ENCODE measurements around the gene ATG16L2. TPM values are rescaled to one million over a fixed set of nuclear protein-coding genes. Genes with fewer than 3 reads are reported as not detected.
"Not testable (repeated sequence)": the region's sequence is repeated elsewhere in the genome, so short reads cannot be mapped to it uniquely, and the experiment has no call there.

ATG16L2 gene
- total RNA-seq, 4 donors from 2014 or later: 26.9 to 60.0 (median 36.6) TPM

DNA sequence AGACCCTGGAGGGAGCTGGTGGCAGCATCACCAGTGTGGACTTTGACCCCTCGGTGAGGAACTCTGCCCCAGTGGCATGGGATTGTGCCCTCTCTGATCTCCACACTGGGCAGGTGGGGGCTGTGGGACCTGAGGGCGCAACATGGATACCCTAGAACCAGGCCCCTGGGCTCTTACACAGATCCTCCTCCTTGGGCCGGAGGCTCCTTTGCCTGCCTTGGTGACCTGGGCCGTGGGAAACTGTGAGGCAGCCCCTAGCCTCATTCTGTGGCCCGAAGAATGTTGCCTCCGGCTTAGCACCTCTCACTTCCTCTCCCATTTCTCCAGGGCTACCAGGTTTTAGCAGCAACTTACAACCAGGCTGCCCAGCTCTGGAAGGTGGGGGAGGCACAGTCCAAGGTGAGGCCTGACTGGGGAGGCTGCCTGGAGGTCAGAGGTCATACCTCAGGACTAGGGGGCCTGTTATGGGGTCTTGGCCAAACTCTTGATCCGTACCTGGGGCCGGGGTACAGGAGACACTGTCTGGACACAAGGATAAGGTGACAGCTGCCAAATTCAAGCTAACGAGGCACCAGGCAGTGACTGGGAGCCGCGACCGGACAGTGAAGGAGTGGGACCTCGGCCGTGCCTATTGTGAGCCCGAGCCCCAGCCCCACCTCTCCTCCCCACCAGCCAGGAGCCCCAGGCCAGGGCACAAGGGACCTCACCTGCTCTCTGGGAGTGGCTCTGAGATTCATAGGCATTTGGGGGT is 12.2 kb downstream of the ATG16L2 start:
- Histone ChIP-seq H3K4me1 (peaks cover 0 to 29% (median 8%) of the 10 kb centered on the region in 4 donors), H3K4me3 (no peak overlapping the region), H3K36me3 (peaks cover 0 to 50% (median 0%) of the 10 kb centered on the region in 3 donors), H3K9me3 (no peaks in the 10 kb centered on the region), H3K27ac (no peak overlapping the region), H3K27me3 (no peaks in the 10 kb centered on the region)
- WGBS, 2 donors: 80 to 89% methylated on average over 14 to 15 of the region's 15 CpGs
- DNase-seq (ENCODE audit: low spot score in 2 of 2): no peak
- TF ChIP-seq, protein P1, sequence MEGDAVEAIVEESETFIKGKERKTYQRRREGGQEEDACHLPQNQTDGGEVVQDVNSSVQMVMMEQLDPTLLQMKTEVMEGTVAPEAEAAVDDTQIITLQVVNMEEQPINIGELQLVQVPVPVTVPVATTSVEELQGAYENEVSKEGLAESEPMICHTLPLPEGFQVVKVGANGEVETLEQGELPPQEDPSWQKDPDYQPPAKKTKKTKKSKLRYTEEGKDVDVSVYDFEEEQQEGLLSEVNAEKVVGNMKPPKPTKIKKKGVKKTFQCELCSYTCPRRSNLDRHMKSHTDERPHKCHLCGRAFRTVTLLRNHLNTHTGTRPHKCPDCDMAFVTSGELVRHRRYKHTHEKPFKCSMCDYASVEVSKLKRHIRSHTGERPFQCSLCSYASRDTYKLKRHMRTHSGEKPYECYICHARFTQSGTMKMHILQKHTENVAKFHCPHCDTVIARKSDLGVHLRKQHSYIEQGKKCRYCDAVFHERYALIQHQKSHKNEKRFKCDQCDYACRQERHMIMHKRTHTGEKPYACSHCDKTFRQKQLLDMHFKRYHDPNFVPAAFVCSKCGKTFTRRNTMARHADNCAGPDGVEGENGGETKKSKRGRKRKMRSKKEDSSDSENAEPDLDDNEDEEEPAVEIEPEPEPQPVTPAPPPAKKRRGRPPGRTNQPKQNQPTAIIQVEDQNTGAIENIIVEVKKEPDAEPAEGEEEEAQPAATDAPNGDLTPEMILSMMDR (IDR thresholded peaks at IDR 0.05): no peak
- TF ChIP-seq POLR2A (IDR thresholded peaks at IDR 0.05): no peak
- no peak for TF ChIP-seq EP300 (IDR thresholded peaks at IDR 0.05)

DNA sequence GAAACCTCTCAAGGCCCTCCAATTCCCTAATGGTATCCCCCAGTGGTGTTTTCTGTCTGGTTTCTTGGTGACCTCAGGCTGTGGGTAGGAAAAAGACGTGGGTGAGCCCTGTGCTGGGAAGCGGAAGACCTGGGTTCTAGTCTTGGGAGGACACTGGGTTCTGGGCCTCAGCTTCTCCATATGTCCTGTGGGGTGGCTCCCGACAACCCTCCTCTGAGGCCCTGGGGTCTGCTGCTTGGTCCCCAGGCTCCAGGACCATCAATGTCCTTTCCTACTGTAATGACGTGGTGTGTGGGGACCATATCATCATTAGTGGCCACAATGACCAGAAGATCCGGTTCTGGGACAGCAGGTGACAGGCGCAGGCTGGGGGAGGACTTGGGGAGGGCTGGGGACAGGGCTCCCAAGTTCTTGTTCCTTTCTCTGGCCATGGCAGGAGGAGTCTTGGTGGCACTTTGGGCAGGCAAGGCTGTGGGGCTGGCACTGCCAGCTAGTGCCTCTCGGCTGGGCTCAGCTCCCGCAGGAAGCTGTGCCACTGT is 12.8 kb downstream of the ATG16L2 start:
- whole genome bisulfite sequencing, 2 donors: 90 to 93% methylated on average over 8 of the region's 8 CpGs
- no peak for DNase-seq (ENCODE audit: low spot score in 2 of 2)
- Histone ChIP-seq H3K4me3 (no peak overlapping the region), H3K27me3 (no peaks in the 10 kb centered on the region), H3K4me1 (peaks cover 0 to 29% (median 7%) of the 10 kb centered on the region in 4 donors), H3K9me3 (no peaks in the 10 kb centered on the region), H3K36me3 (peaks cover 0 to 50% (median 0%) of the 10 kb centered on the region in 3 donors), H3K27ac (no peak overlapping the region)
- no peak for TF ChIP-seq EP300 (IDR thresholded peaks at IDR 0.05)
- TF ChIP-seq POLR2A (IDR thresholded peaks at IDR 0.05): no peak
- TF ChIP-seq, protein P1 (IDR thresholded peaks at IDR 0.05): no peak

DNA sequence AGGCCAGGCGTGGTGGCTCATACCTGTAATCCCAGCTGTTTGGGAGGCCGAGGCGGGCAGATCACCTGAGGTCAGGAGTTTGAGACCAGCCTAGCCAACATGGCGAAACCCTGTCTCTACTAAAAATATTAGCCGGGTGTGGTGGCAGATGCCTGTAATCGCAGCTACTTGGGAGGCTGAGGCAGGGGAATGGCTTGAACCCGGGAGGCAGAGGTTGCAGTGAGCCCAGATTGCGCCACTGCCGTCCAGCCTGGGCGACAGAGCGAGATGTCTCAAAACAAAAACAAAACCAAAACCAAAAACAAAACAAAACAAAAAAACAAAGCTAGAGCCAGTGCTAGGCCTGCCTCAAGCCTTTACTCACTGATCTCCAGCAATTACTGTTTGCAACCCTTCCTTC is 13.4 kb downstream of the ATG16L2 start:
- H3K36me3 ChIP-seq: peaks cover 0 to 50% (median 0%) of the 10 kb centered on the region in 3 donors

DNA sequence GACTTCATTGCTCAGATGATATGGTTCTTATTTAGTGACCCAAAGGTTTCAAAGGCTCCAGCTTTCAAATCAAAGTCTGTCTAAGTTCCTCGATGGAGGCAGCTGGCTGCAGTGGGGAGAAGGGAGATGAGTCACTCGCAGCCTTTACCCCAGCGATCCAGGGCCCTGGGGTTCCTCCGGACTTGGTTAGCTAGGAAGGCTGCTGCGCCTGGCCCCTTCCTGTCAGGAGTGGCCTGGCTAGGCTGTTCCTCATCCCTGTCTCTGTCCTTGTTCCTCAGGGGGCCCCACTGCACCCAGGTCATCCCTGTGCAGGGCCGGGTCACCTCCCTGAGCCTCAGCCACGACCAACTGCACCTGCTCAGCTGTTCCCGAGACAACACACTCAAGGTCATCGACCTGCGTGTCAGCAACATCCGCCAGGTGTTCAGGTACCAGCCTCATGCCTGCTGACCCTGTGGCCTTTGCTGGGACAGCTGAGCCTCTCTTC is 13.9 kb downstream of the ATG16L2 start:
- Histone ChIP-seq H3K4me1 (peaks cover 0 to 34% (median 10%) of the 10 kb centered on the region in 4 donors), H3K4me3 (no peak overlapping the region), H3K27me3 (no peaks in the 10 kb centered on the region), H3K27ac (peak overlapping the region in 3 of 4 donors; percentile 11 to 54 (median 47)), H3K9me3 (no peaks in the 10 kb centered on the region), H3K36me3 (peaks cover 0 to 50% (median 0%) of the 10 kb centered on the region in 3 donors)
- 72% methylated on average over 7 to 11 of the region's 11 CpGs for WGBS, 2 donors
- DNase-seq (ENCODE audit: low spot score in 2 of 2): no peak
- TF ChIP-seq POLR2A (IDR thresholded peaks at IDR 0.05) (no peak), EP300 (IDR thresholded peaks at IDR 0.05) (no peak)
- TF ChIP-seq, protein P1 (IDR thresholded peaks at IDR 0.05): no peak

More for the DNA sequence above, 13.4 kb downstream of the ATG16L2 start:
- not testable (repeated sequence) for DNase-seq (ENCODE audit: low spot score in 2 of 2); H3K9me3 ChIP-seq; H3K27me3 ChIP-seq; H3K4me3 ChIP-seq
- WGBS, 2 donors: 73 to 79% methylated on average over 11 of the region's 11 CpGs
- Histone ChIP-seq H3K27ac (peak overlapping the region in 3 of 4 donors; percentile 11 to 54 (median 47)), H3K4me1 (peaks cover 0 to 29% (median 8%) of the 10 kb centered on the region in 4 donors)

DNA sequence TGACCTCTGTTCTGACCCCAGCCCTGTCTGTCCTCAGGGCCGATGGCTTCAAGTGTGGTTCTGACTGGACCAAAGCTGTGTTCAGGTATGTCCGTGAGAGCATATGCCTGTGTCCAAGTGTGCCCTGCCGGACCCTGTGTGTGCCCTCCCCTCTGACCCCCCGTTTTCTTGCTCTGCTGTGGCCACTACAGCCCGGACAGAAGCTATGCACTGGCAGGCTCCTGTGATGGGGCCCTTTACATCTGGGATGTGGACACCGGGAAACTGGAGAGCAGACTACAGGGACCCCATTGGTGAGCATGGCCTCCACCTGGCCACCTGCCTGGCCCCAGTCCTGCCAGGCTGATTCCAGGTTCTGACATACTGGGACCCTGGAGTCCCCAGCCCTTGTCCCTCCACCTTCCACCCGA is 14.5 kb downstream of the ATG16L2 start:
- Histone ChIP-seq H3K27ac (peak overlapping the region in 3 of 4 donors; percentile 11 to 54 (median 47)), H3K36me3 (peaks cover 0 to 50% (median 0%) of the 10 kb centered on the region in 3 donors), H3K4me3 (no peak overlapping the region), H3K4me1 (peaks cover 0 to 40% (median 14%) of the 10 kb centered on the region in 4 donors), H3K9me3 (no peaks in the 10 kb centered on the region), H3K27me3 (no peaks in the 10 kb centered on the region)
- DNase-seq (ENCODE audit: low spot score in 2 of 2): no peak
- 71 to 82% methylated on average over 6 to 7 of the region's 7 CpGs for WGBS, 2 donors
- TF ChIP-seq EP300 (IDR thresholded peaks at IDR 0.05) (no peak), POLR2A (IDR thresholded peaks at IDR 0.05) (no peak)
- TF ChIP-seq, protein P1 (IDR thresholded peaks at IDR 0.05): no peak

Data from tibial nerve (tissue), 4 donors.